ENCODE measurements around the gene DISC1. TPM values are rescaled to one million over a fixed set of nuclear protein-coding genes. Genes with fewer than 3 reads are reported as not detected.
A peak's percentile ranks its signal among the peaks of the same experiment; 100 is the strongest.

DISC1 gene
- total RNA-seq, 1 donor from 2014 or later = 4.7 TPM

DNA sequence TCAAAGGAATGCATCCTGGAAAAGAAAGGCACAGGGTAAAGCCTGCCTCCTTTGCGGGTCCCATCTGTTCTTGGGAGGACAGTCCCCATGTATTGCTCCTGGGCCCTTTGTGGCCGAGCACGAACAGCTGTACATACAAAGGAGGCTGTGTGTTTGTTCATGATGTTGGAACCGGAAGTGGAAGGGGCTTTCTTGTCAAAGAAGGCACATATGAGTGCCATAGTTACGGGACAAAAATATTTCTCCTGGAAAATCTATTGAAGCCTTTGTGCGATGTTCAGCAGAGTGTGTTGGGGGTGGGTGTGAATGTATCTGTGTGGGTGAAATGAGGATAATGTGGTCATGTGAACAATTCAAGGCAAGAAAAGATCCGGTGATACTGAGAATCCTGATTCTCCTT, 297.6 kb downstream of the DISC1 start:
- Mint-ChIP-seq H3K4me3 (no peak overlapping the region), H3K27me3 (peaks cover 12% of the 10 kb centered on the region), H3K9me3 (no peaks in the 10 kb centered on the region), H3K36me3 (no peaks in the 10 kb centered on the region), H3K4me1 (ENCODE audit: unreplicated experiment) (peaks cover 33% of the 10 kb centered on the region), H3K27ac (no peak overlapping the region)
- TF ChIP-seq, protein P1, sequence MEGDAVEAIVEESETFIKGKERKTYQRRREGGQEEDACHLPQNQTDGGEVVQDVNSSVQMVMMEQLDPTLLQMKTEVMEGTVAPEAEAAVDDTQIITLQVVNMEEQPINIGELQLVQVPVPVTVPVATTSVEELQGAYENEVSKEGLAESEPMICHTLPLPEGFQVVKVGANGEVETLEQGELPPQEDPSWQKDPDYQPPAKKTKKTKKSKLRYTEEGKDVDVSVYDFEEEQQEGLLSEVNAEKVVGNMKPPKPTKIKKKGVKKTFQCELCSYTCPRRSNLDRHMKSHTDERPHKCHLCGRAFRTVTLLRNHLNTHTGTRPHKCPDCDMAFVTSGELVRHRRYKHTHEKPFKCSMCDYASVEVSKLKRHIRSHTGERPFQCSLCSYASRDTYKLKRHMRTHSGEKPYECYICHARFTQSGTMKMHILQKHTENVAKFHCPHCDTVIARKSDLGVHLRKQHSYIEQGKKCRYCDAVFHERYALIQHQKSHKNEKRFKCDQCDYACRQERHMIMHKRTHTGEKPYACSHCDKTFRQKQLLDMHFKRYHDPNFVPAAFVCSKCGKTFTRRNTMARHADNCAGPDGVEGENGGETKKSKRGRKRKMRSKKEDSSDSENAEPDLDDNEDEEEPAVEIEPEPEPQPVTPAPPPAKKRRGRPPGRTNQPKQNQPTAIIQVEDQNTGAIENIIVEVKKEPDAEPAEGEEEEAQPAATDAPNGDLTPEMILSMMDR (conservative IDR thresholded peaks at IDR 0.05) = no peak
- no peak for DNase-seq (ENCODE audit: extremely low spot score, unreplicated experiment)

DNA sequence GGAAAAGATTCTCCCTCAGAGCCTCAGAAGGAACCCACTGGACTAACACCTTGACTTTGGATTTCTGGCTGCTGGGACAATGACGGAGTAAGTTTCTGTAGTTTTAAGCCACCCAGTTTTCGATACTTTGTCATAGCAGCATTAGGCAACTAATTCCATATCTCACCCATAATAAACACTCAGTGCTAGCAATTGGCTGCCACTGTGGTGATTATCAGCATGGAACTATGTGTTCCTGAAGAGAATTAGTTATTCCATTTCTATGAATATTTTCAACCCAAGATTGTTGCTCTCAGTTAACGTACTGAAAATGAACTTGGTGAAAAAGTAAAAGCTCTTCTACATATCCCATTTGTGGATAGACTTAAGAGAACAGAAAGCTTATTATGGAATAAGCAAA, 299.3 kb downstream of the DISC1 start:
- no peak for DNase-seq (ENCODE audit: extremely low spot score, unreplicated experiment)
- Mint-ChIP-seq H3K27ac (no peak overlapping the region), H3K36me3 (no peaks in the 10 kb centered on the region), H3K27me3 (peaks cover 14% of the 10 kb centered on the region), H3K4me1 (ENCODE audit: unreplicated experiment) (peaks cover 34% of the 10 kb centered on the region), H3K4me3 (no peak overlapping the region), H3K9me3 (no peaks in the 10 kb centered on the region)
- TF ChIP-seq, protein P1 (conservative IDR thresholded peaks at IDR 0.05) = no peak

DNA sequence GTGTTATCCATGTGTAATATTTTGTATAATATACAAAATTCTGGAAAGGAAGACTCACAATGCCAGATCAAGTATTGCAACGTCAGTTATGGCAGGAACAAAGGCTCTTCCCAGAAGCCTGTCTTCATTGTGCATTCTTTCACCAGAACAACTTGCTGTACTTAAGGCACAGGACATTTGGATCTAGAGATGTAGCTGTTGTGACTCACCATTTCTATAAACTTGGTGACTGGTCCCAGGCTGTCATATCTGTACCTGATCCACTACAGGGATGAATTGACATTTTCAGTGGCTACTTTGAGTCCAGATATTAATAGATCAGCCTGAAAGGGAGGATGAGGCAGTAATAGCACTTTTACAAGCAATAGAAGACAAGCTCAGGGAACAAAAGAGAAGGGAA, 299.8 kb downstream of the DISC1 start:
- H3K27ac Mint-ChIP-seq = no peak overlapping the region
- TF ChIP-seq, protein P1 (conservative IDR thresholded peaks at IDR 0.05) = no peak
- peaks cover 14% of the 10 kb centered on the region for H3K27me3 Mint-ChIP-seq
- no peaks in the 10 kb centered on the region for H3K9me3 Mint-ChIP-seq
- no peak overlapping the region for H3K4me3 Mint-ChIP-seq
- DNase-seq (ENCODE audit: extremely low spot score, unreplicated experiment) = no peak
- peaks cover 34% of the 10 kb centered on the region for H3K4me1 Mint-ChIP-seq (ENCODE audit: unreplicated experiment)
- H3K36me3 Mint-ChIP-seq = no peaks in the 10 kb centered on the region

DNA sequence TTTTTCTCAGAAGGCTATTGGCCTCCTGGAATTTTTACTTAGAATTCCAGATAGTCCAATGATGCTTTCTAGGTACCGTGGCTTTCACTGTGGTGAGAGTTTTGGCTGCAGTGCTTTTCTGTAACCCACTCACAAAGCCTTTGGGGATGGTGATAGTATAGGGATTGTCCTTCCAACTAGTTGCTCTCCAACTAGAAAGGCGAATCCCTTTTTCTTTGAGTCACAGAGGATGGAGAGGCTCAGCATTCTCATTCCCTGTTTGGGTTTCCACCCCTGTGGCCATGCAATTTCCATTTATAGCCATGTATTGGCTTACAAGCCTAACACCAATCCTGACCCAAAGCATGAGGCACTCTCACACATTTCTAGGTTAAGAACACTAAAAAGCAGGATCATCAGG, 300.3 kb downstream of the DISC1 start:
- Mint-ChIP-seq H3K4me1 (ENCODE audit: unreplicated experiment) (peaks cover 34% of the 10 kb centered on the region), H3K36me3 (no peaks in the 10 kb centered on the region), H3K27me3 (peaks cover 14% of the 10 kb centered on the region), H3K9me3 (no peaks in the 10 kb centered on the region), H3K4me3 (no peak overlapping the region), H3K27ac (no peak overlapping the region)
- DNase-seq (ENCODE audit: extremely low spot score, unreplicated experiment) = no peak
- TF ChIP-seq, protein P1 (conservative IDR thresholded peaks at IDR 0.05) = no peak

DNA sequence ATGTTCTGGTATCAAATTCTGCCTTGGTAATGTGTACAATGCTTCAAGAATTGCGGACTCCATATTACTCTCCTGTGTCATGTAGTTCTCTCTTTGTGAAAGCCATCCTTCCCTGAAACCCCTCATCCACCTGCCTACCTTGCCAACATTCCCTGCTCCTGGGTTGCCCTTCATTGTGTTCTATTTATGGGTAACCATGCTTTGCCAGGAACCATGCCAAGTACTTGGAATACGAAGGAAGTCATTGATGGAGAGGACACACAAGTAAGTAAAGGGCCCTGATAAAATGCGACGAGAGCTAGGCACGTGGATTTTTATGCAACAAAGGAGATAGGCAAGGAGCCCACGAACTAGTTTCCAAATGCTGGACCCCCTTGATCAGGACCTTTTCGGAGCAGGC, 300.8 kb downstream of the DISC1 start:
- Mint-ChIP-seq H3K27me3 (peaks cover 14% of the 10 kb centered on the region), H3K9me3 (no peaks in the 10 kb centered on the region), H3K27ac (no peak overlapping the region), H3K36me3 (no peaks in the 10 kb centered on the region), H3K4me3 (no peak overlapping the region), H3K4me1 (ENCODE audit: unreplicated experiment) (peaks cover 34% of the 10 kb centered on the region)
- TF ChIP-seq, protein P1 (conservative IDR thresholded peaks at IDR 0.05) = no peak
- DNase-seq (ENCODE audit: extremely low spot score, unreplicated experiment) = no peak

DNA sequence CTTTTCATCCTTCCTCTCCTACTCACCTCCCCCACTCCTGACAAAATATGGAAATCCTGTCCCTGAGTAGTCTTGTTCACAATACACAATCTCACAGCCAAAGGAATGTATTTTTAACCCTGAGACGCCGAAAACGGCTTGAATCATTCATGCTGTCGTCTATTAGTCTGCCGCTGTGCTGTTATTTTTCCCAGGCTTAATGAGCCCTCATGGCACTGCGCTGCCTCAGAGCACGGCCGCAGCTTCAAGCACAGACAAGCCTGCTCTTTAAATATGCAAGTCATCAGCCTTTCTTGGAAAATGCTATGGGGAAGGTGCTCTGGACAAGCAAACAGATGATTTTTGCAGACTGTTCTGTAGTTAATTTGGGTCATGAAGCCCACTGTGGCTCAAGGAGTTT, 302.7 kb downstream of the DISC1 start:
- TF ChIP-seq, protein P1 (conservative IDR thresholded peaks at IDR 0.05) = no peak
- Mint-ChIP-seq H3K4me3 (peak overlapping the region; percentile 50), H3K27ac (peak overlapping the region; percentile 29), H3K36me3 (no peaks in the 10 kb centered on the region), H3K27me3 (peaks cover 14% of the 10 kb centered on the region), H3K4me1 (ENCODE audit: unreplicated experiment) (peaks cover 29% of the 10 kb centered on the region), H3K9me3 (no peaks in the 10 kb centered on the region)
- no peak for DNase-seq (ENCODE audit: extremely low spot score, unreplicated experiment)
